ENCODE data around the gene LSM7. TPM values are rescaled to one million over a fixed set of nuclear protein-coding genes. Genes with fewer than 3 reads are reported as not detected.

Gene LSM7
- total and polyA plus RNA-seq, 7 donors: 51.5 to 427 (median 139) TPM

- peaks cover 0 to 13% (median 10%) of the 10 kb centered on the region in 4 donors for H3K4me1 ChIP-seq
- H3K36me3 ChIP-seq: no peaks in the 10 kb centered on the region
- H3K9me3 ChIP-seq: no peaks in the 10 kb centered on the region
- H3K27ac ChIP-seq: no peak overlapping the region
- DNase-seq: no peak
- TF ChIP-seq EP300 (IDR thresholded peaks at IDR 0.05) (no peak), CTCF (IDR thresholded peaks at IDR 0.05) (no peak), POLR2A (IDR thresholded peaks at IDR 0.05) (no peak), POLR2AphosphoS5 (IDR thresholded peaks at IDR 0.05) (no peak)
- intact Hi-C loops (cut with DNase I): no loop called here
- no peak overlapping the region for H3K4me3 ChIP-seq
- H3K27me3 ChIP-seq: peaks cover 4 to 39% (median 20%) of the 10 kb centered on the region in 3 donors
- WGBS, 2 donors: 59 to 75% methylated on average over 17 of the region's 17 CpGs
Measured at GRCh38 chr19:2300533-2300932, 27.9 kb downstream of the LSM7 start.

GRCh38 chr19:2296141-2296540 is 32.2 kb downstream of the LSM7 start:
- no peak for DNase-seq
- Histone ChIP-seq H3K9me3 (no peaks in the 10 kb centered on the region), H3K27me3 (peaks cover 8 to 24% (median 17%) of the 10 kb centered on the region in 3 donors), H3K36me3 (no peaks in the 10 kb centered on the region), H3K4me3 (no peak overlapping the region), H3K4me1 (peaks cover 0 to 33% (median 27%) of the 10 kb centered on the region in 4 donors), H3K27ac (no peak overlapping the region)
- intact Hi-C loops (cut with DNase I): no loop called here
- WGBS, 2 donors: 55 to 83% methylated on average over 16 of the region's 16 CpGs
- TF ChIP-seq EP300 (IDR thresholded peaks at IDR 0.05) (no peak), POLR2AphosphoS5 (IDR thresholded peaks at IDR 0.05) (no peak), CTCF (IDR thresholded peaks at IDR 0.05) (no peak), POLR2A (IDR thresholded peaks at IDR 0.05) (no peak)

GRCh38 chr19:2294687-2295335 is 33.6 kb downstream of the LSM7 start:
- WGBS, 2 donors: 28 to 47% methylated on average over 26 of the region's 26 CpGs
- TF ChIP-seq POLR2A (IDR thresholded peaks at IDR 0.05): no peak
- no peak for TF ChIP-seq CTCF (IDR thresholded peaks at IDR 0.05)
- peak; percentile 72 to 90 (median 80) for TF ChIP-seq POLR2AphosphoS5 (IDR thresholded peaks at IDR 0.05)
- TF ChIP-seq EP300 (IDR thresholded peaks at IDR 0.05): peak in 3 of 4 donors; percentile 40 to 84 (median 68)
- H3K4me3 ChIP-seq: peak overlapping the region in 3 of 4 donors; percentile 14 to 33 (median 26)
- H3K36me3 ChIP-seq: no peaks in the 10 kb centered on the region
- peak overlapping the region; percentile 18 to 81 (median 77) for H3K27ac ChIP-seq
- H3K27me3 ChIP-seq: peaks cover 21 to 34% (median 30%) of the 10 kb centered on the region in 3 donors
- peak; percentile 84 for DNase-seq
- no peaks in the 10 kb centered on the region for H3K9me3 ChIP-seq
- H3K4me1 ChIP-seq: peaks cover 0 to 46% (median 40%) of the 10 kb centered on the region in 4 donors
- intact Hi-C loops (cut with DNase I): loop anchor here (2.0 kb wide), 1 partner anchor 24 kb away; no protein-coding TSS in a partner anchor

- Histone ChIP-seq H3K27ac (no peak overlapping the region), H3K9me3 (no peaks in the 10 kb centered on the region), H3K27me3 (peaks cover 30 to 49% (median 44%) of the 10 kb centered on the region in 3 donors), H3K4me1 (peaks cover 0 to 52% (median 46%) of the 10 kb centered on the region in 4 donors), H3K36me3 (no peaks in the 10 kb centered on the region), H3K4me3 (peak overlapping the region in 3 of 4 donors; percentile 28 to 46 (median 40))
- TF ChIP-seq POLR2A (IDR thresholded peaks at IDR 0.05): no peak
- no peak for TF ChIP-seq POLR2AphosphoS5 (IDR thresholded peaks at IDR 0.05)
- no peak for TF ChIP-seq EP300 (IDR thresholded peaks at IDR 0.05)
- no peak for TF ChIP-seq CTCF (IDR thresholded peaks at IDR 0.05)
- intact Hi-C loops (cut with DNase I): no loop called here
- no peak for DNase-seq
- WGBS, 2 donors: 9 to 37% methylated on average over 67 of the region's 67 CpGs
Measured at GRCh38 chr19:2291185-2291751, 37.1 kb downstream of the LSM7 start.
